GM18507 (cell line): Measurements from ENCODE around the gene EPS8.

ENCODE experiments used
- DNase-seq: peaks from one replicate; pipeline ENCODE4 v3.0.0; 2011; ENCODE audit warnings: low read depth; ENCODE audit not compliant: insufficient read length; ENCODE audit errors: extremely low spot score
- FAIRE-seq: peaks from 2 replicates; lab custom pipeline; 2011; peaks lifted over from hg19 to GRCh38; lab: Jason Lieb, UNC

The EPS8 gene

GRCh38 chr12:15670756-15671155 lies 118.4 kb downstream of the EPS8 start:
- DNase-seq: no peak
- no peak for FAIRE-seq

DNA sequence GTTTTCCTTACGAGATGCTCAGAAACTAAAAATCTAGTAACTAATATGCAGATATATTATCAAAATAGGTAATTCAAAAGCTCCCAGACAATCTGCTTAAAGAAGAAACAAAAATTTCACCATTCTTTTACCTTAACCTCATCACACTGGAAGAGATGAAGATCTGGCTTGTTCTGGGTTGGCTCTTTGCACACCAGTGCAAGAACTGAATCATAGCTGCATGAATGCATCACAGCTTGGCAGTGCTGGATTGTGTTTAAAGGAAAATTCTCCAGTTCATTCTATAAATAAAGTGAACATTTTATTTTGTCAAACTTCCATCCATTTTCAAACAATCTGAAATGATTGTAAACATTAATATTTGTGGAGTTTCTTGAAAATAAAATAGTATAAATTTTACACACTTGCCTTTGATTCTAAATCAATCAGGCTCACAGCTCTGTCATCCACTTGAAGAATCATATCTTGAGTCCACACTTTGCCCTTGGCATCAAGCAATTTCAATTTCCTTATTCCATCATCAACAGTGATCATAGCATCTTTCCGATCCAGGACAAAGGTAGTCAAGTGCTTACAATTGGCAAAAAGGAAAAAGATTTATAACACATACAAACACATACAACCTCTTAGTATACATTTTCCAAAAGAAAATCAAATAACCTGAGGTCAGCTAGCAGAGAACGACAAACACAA lies 119.8 kb downstream of the EPS8 start:
- no peak for FAIRE-seq
- no peak for DNase-seq

- FAIRE-seq (no peak), DNase-seq (no peak)
Measured at GRCh38 chr12:15664491-15664890, 124.7 kb downstream of the EPS8 start.

DNA sequence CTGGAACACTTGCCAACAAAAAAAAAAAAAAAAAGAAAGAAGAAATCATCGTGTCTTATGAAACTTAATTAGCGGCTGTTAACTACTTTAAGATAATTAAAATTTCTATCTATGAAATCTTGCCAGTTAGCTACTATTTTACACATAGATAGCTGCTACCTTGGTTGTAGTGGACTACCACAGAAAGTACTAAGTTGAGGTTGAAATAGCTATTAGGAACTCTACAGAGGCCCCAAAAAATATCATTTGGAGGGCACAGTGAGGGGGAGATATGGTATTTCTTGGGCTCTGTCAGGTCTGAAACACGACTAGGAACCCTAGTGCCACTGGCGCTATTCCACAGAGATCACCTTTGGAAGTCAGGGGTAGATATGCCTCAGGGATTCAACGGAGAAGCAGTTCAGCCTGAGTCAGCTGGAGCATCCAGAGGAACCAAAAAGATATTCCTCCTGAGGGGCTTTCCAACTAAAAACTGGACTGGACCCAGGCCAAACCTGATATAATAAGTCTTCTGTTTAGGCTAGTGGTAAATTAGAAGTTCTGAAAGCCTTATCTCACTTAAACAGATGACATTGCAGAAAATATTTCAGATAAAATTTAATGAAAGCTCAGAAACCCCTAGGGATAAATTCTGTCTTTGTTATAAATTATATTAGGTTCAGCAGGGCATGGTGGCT lies 126.1 kb downstream of the EPS8 start:
- FAIRE-seq (no peak), DNase-seq (no peak)

DNA sequence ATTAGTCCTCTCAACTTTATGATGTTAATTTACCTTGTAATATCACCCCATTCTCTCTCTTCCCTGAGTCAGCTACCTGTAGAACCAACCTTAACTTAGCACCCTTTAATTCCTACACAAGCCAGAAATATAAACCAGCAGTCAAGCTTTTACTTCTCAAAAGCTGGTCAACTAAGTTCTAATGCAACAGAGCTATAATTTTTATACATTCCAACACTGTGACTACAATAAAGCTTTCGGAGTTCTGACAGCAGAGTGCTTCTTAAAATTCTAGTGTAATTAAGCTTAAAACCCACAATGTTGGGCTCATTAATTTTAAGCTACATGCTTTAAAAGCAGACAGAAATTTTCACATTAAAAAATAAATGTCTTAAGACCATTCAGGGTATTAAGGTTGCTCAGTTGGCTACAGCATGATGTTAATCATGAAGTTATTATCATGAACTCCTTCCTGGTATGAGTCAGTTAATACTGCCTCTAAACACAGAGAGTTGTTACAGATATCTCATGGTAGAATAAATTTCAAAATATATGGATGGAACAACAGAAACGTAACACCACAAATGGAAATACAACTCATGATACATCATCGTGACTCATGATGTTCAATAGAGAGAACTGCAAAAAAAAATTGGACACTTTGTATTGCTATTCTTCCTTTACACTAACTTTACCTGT lies 126.7 kb downstream of the EPS8 start:
- no peak for FAIRE-seq
- DNase-seq: no peak

GRCh38 chr12:15651371-15651770 lies 137.8 kb downstream of the EPS8 start:
- FAIRE-seq: no peak
- DNase-seq: no peak

DNA sequence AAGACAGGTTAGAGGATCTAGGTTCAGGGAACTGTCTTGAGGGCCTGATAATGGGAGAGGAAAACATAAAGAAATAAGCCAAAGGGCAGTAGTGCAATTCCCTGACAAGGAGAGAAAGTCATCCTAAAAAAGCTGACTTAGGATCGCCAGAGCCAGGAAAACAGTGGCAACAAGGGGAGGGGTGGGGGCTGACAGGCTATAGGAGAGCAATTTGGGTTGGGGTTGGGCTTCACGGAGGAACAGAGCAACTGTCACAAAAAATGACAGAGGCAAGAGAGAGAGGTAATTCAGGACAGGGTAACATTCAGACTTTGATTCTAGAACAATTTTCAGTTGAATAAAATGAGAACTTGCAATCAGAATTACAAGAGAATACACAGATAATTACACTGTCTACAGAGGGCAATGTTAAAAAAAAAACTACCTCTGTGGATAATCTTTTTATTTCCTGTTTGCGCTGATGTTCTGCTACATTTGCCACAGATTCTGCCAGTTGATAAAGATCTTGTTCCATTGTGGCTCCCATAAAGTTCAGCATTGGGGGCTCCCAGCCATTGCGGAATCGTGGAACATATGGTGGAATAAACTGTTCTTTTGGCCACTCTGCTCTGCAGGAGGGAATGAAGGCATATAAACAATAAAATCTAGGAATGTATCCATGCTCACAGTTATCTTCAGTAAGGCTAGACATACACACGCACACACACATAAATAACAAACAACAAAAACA lies 138.6 kb downstream of the EPS8 start:
- FAIRE-seq (peak; percentile 5), DNase-seq (no peak)

- DNase-seq (no peak), FAIRE-seq (no peak)
Measured at GRCh38 chr12:15649347-15649746, 139.8 kb downstream of the EPS8 start.

DNA sequence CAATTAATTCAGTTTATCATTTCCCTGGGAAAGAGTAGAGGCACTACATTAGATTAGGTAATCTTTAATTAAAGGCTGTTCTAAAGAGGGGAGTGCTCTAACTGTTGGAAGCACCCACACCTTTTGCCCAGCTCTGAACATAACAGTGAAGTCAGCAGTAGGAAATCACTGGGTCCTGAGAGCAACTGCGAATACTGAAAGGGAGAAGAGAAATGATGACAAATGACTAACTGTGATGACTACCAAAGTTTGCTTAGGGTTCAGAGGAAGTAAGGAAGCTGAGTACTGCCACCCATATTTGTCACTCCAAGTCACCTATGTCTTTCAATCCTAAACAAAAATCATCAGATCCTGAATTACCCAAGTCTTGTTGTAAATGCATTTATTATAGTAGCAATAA lies 140.6 kb downstream of the EPS8 start:
- DNase-seq (no peak), FAIRE-seq (no peak)

GRCh38 chr12:15646581-15646980 lies 142.6 kb downstream of the EPS8 start:
- FAIRE-seq: no peak
- DNase-seq: no peak

DNA sequence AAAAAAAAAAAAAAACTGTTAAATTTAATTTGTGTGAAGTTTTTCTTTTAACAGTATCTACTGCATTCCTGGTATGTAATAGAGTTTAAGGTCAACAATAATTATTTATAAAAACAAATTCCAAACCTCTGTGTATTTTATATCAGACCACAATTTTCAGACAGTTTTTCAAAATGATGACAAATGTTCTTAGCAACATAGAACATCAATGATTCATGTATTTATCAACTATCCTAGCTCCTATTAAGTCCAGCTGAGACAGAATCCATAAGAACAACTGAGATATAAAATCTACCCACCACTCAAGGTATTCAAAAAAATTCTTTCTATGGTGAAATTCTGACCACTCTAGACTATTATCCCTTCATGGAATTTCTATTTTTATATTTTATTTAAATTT lies 144.5 kb downstream of the EPS8 start:
- DNase-seq (no peak), FAIRE-seq (no peak)

DNA sequence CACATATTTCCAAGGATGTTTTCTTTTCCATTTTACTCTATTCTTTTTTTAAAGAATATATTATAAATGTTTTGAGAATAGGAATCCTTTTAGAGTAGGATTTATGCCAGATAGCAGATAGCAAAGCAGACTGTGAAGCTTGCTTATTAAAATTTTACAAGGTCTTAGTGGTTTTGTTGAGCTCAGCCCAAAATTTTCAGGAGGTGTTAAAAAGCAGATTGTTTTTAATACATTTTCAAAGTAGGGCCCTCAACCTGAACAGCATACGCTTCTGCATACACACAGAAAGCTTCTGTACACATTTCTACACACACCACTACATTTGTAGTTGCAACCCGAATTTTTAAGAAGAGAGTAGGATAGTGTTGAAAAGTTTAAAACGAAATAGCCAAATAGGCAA lies 151.0 kb downstream of the EPS8 start:
- DNase-seq (no peak), FAIRE-seq (no peak)

DNA sequence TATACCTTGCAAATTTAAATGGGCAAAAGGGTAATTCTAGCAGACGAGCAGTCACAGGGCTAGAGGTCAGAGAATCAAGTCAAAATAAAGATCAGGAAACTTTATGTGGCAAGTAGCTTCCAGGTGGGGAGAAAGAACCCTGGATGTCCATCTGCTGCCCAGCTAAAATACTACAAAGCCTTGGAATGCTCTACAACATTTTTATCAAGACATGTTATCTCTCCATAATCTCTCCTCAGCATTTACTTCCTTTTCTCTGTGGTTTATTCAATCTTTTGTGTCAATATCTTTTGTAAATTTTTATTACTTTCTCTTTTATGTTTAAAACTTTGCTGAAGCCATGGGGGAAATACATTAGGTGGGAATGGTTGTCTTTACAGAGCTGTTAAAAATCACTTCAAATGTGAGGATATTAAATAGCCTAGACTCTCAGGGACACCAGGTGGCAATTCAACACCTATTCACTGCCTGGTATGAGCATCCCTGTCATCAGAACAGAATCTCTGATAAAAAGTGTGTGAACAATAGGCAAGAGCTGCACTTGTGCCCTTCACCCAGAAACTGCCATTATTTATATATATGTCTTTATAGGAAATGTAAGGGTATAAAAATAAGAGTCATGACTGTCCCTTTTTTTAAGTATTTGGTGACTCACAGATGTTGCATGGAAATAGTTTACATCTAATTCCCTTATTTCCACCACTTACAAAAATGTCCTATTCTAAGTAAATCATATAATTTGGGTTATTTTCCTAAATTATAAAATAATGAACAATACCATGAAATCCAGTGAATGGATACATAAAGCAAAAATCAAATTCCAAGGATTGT lies 152.9 kb downstream of the EPS8 start:
- FAIRE-seq: no peak
- DNase-seq: no peak

DNA sequence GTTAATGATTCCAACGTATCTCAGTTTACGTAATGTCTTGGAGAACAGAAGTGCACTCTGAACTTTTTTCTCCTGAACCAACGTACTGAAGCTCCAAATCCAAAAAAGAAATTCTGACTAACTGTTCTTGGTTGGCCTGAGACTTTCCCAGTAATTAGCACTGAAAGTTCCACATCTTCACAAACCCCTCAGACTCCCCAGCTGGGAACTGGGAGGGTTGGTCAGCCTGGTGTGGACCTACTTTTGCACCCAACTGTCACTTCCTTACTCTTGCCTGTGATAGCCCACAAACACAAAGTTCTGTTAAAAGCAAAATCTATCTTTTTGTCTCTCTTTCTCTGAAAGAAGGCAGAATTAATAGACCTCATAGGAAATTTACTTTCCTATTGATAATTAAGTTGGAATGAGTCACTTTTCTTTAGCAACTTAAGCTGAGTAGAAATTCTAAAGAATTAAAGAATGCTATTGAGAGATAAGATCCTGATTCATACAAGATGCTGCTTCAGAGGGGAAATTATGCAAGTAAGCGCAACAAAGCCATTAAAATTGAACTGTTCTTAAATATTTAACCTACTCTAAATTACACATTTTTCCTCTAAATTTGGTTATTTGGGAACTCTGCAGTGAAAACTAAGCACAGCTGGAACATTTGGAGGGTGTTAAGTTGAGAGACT lies 155.0 kb downstream of the EPS8 start:
- FAIRE-seq: no peak
- no peak for DNase-seq

DNA sequence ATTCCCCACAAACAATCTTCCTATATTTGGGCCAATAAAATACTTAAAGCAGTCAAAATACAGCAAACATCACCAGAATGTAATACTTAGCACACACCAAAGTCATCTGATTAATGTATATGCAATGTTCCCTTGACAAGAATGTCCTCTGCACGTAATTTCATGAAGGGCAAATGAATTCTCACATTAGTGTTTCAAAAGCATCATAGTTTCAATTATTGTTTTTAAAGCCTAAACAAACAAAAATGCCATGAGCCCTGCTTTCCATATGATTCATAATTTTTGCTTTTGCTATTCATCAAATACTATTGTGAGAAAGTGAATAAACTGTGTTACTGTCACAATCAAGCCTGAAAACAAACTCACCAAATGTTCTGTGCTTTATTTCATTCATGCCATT lies 156.0 kb downstream of the EPS8 start:
- no peak for DNase-seq
- FAIRE-seq: no peak

GRCh38 chr12:15632708-15633107 lies 156.5 kb downstream of the EPS8 start:
- no peak for FAIRE-seq

GRCh38 chr12:15631007-15631715 lies 158.0 kb downstream of the EPS8 start:
- DNase-seq (no peak), FAIRE-seq (no peak)

More at GRCh38 chr12:15632708-15633107, 156.5 kb downstream of the EPS8 start:
- DNase-seq: no peak

- DNase-seq (no peak), FAIRE-seq (no peak)
Measured at GRCh38 chr12:15629761-15630160, 159.4 kb downstream of the EPS8 start.
